ENCODE measurements around the gene GP2. TPM values are rescaled to one million over a fixed set of nuclear protein-coding genes. Genes with fewer than 3 reads are reported as not detected.
"Not testable (repeated sequence)": the region's sequence is repeated elsewhere in the genome, so short reads cannot be mapped to it uniquely, and the experiment has no call there.

Gene GP2
- total RNA-seq, 1 donor = not detected

DNA sequence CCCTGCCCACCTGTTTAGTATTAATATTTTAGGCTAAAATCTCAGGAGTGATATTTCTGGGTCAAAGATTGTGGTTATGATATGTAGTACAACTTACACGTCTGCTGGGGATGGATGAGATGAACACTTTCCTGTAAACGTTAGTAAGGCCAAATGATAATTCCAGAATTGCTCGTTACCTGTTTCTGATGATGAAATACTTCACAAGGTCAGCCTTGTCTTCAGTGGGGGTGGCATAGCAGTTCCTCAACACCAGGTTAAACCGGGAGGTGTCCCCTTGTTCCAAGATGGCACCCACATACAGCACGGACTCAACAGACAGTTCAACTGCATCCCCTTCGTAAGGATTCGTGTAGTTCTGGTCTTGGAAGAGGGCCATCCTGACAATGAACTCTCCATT is 9.3 kb downstream of the GP2 start:
- Histone ChIP-seq H3K4me3 (ENCODE audit: low read length) (no peak overlapping the region), H3K4me1 (ENCODE audit: insufficient read depth, low read length) (no peaks in the 10 kb centered on the region), H3K27me3 (ENCODE audit: insufficient read depth, low read length) (no peaks in the 10 kb centered on the region), H3K9me3 (ENCODE audit: low read depth, low read length) (no peaks in the 10 kb centered on the region)

DNA sequence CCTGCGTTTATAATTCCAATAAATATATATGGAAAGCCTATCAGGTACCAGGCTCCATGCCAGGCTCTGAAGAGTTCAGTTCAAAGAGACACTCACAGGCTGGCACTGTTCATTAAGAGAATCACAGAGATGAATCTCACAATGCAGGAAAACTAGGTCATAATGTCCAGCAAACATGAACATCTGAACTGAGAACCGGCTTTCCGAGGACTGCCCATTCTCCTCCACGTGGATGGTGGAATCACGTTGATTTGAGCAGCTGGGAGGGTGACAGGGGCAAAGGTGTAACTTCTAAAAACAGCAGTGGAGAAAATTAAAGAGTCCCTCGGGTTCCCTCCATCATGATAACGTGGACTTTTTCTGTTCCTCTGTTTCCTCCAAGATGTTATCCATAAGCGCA is 10.2 kb downstream of the GP2 start:
- Histone ChIP-seq H3K9me3 (ENCODE audit: low read depth, low read length) (no peaks in the 10 kb centered on the region), H3K27me3 (ENCODE audit: insufficient read depth, low read length) (no peaks in the 10 kb centered on the region), H3K4me3 (ENCODE audit: low read length) (no peak overlapping the region), H3K4me1 (ENCODE audit: insufficient read depth, low read length) (no peaks in the 10 kb centered on the region)

DNA sequence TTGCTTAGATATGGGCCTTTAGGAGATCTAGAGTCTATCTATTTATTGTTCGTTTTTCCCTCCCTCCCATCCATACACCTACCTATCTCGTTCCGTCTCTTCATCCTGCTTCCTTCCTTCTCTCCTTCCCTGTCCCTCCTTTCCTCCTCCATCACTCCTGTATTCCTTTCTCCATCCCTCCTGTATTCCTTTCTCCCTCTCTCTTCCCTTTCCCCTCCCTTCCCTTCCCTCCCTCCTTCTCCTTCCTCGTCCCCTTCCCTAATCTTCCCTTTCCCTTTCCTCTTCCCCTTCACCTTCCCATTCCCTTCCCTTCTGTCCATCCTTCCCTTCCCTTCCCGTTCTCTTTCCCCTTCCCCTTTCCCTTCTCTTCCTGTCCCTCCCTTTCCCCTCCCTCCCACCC is 10.6 kb downstream of the GP2 start:
- Histone ChIP-seq H3K27me3 (ENCODE audit: insufficient read depth, low read length) (no peaks in the 10 kb centered on the region), H3K4me1 (ENCODE audit: insufficient read depth, low read length) (no peaks in the 10 kb centered on the region), H3K4me3 (ENCODE audit: low read length) (no peak overlapping the region), H3K9me3 (ENCODE audit: low read depth, low read length) (no peaks in the 10 kb centered on the region)

DNA sequence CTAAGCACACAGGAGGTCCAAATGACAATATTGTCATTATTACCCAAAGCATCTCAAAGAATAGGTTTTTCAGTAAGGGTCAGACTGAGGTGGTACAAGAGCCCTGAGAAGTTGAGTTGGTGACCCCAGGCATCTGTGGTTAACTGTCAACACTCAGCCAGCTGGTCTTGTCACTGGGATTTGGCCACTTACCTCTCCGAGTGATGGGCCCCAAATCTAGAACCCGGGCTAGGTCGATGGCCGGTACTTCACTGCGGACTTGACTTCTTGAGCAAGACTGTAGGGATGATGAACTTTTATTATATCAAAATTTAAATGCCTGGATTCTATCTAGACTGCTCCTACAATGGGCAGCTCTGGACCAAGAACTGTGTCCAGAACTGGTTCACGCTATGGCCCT is 11.5 kb downstream of the GP2 start:
- Histone ChIP-seq H3K27me3 (ENCODE audit: insufficient read depth, low read length) (no peaks in the 10 kb centered on the region), H3K4me3 (ENCODE audit: low read length) (no peak overlapping the region), H3K4me1 (ENCODE audit: insufficient read depth, low read length) (no peaks in the 10 kb centered on the region), H3K9me3 (ENCODE audit: low read depth, low read length) (no peaks in the 10 kb centered on the region)

DNA sequence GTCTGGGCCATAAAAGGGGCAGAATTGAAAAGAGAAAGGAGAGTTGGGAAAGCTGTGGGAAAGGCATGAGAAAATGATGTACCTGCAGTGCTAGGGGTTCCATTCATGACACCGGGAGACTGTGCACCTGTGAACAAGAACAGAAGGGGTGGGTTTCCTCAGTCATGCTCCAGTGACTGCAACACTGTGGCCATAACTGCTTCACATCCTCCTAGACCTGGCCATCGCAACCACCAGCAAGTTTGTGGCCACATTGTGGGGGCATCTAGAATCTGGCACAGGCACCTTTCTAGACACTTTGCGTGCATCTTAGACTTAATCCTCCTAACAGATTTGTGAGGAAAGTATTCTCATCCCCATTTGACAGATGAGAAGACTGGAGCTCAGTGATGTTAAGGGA is 12.7 kb downstream of the GP2 start:
- no peaks in the 10 kb centered on the region for H3K9me3 ChIP-seq (ENCODE audit: low read depth, low read length)
- no peak overlapping the region for H3K4me3 ChIP-seq (ENCODE audit: low read length)
- no peaks in the 10 kb centered on the region for H3K4me1 ChIP-seq (ENCODE audit: insufficient read depth, low read length)
- H3K27me3 ChIP-seq (ENCODE audit: insufficient read depth, low read length) = no peaks in the 10 kb centered on the region

DNA sequence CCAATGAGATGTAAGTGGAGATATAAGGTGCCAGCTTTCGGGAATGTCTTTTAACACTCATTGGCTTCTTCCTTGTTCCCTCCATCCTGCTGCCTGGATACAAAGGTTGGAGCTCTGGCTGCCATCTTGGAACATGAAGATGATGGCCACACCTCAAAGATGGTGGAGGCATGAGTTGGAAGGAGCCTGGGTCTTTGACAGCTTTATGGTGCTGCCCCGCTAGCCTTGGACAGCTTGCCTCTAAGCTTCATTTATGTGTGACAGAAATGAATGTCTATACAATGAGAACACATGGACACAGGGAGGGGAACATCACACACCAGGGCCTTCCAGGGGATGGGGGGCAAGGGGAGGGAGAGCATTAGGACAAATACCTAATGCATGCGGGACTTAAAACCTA is 13.6 kb downstream of the GP2 start:
- no peaks in the 10 kb centered on the region for H3K27me3 ChIP-seq (ENCODE audit: insufficient read depth, low read length)
- no peaks in the 10 kb centered on the region for H3K4me1 ChIP-seq (ENCODE audit: insufficient read depth, low read length)
- no peaks in the 10 kb centered on the region for H3K9me3 ChIP-seq (ENCODE audit: low read depth, low read length)
- no peak overlapping the region for H3K4me3 ChIP-seq (ENCODE audit: low read length)

DNA sequence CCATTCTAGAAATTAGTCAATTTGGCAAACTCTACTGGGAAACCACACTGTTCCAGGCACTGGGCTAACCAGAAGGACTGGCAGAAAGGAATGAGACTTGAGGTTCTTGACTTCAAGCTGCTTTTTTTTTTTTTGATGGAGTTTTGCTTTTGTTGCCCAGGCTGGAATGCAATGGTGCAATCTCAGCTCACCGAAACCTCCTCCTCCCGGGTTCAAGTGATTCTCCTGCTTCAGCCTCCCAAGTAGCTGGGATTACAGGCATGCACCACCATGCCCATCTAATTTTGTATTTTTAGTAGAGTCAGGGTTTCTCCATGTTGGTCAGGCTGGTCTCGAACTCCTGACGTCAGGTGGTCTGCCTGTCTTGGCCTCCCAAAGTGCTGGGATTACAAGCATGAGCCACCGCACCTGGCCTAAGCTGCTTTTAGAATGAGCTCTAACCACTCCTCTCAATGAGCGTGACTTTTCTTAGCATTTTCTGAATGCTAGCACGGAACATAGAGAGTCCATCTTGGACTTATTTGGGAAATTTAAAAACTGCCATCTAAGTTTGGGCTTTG is 14.7 kb downstream of the GP2 start:
- H3K4me3 ChIP-seq (ENCODE audit: low read length); H3K27me3 ChIP-seq (ENCODE audit: insufficient read depth, low read length); H3K9me3 ChIP-seq (ENCODE audit: low read depth, low read length); H3K4me1 ChIP-seq (ENCODE audit: insufficient read depth, low read length): not testable (repeated sequence)

DNA sequence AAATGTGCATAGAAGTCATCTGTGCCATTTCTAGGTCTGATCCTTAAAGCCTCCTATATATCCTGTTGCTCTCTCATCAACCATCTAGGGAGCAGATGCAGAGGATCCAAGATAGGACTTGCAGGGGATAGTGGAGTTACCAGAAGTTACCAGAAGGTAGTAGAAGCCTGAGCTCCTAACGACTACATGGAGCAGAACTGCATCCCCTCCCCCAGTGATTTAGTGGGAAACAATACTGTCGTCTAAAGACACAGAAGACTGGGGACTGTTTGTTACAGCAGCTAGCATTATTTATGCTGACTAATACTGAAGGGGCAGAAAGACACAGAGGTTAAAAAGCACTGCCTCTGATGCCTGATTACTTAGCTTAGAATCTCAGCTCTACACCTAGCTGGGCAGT is 15.8 kb downstream of the GP2 start:
- Histone ChIP-seq H3K4me1 (ENCODE audit: insufficient read depth, low read length) (no peaks in the 10 kb centered on the region), H3K27me3 (ENCODE audit: insufficient read depth, low read length) (no peaks in the 10 kb centered on the region), H3K9me3 (ENCODE audit: low read depth, low read length) (no peaks in the 10 kb centered on the region), H3K4me3 (ENCODE audit: low read length) (no peak overlapping the region)

DNA sequence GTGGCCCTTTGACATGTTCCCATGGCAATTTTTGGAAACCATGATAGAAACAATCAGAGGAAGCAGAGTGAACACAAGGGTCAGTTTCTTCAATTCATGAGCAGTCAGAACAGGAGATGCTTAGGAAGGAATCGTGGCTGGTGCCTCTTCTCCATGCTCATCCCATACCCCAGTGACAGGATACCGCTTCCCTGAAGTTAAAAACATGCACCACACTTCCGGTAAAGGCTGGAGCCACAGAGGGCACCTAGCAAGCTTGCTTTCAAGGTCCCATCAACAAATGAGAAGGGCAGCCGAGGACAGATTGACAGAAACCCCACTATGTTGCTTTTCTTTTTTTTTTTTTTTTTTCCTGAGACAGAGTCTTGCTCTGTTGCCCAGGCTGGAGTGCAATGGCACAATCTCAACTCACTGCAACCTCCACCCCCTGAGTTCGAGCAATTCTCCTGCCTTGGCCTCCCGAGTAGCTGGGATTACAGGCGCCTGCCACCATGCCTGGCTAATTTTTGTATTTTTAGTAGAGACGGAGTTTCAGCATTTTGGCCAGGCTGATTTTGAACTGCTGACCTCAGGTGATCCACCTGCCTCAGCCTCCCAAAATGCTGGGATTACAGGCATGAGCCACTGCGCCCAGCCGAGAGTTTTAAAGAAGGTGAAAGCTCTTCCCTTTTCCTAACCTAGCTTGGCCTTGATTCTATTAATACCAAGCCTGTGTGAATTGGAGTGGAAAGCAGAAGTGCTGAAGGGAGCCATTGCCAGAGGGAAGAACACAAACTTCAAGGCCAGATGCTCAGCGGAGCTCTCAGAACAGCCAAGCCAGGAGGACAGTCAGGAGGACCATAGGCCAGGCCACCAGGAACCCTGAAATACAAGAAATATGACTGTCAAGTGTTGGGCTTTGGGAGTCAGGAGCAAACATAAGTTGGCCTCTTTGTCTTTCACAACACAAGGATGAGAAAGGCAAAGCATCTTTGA is 16.6 kb downstream of the GP2 start:
- H3K9me3 ChIP-seq (ENCODE audit: low read depth, low read length) = no peaks in the 10 kb centered on the region
- H3K27me3 ChIP-seq (ENCODE audit: insufficient read depth, low read length) = no peaks in the 10 kb centered on the region
- no peak overlapping the region for H3K4me3 ChIP-seq (ENCODE audit: low read length)
- no peaks in the 10 kb centered on the region for H3K4me1 ChIP-seq (ENCODE audit: insufficient read depth, low read length)

DNA sequence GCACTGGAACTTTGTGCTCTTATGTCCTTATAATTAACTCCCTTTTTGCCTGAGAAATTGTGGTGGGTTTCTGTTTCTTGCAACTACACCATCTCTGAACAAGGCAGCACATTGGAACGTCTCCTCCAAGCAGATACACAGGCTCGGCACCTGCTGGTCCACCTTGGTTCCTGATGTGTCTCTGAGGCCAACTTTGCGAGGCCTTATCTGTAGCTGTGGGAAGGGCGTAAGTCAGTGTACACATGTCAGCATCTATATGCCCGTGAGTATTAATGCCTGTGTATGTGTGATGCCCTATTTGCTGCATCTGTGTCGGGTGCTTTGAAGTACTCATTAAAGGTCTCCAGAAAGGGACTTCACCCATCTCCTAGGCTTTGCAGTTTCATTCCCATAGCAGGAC is 17.5 kb downstream of the GP2 start:
- H3K4me1 ChIP-seq (ENCODE audit: insufficient read depth, low read length) = no peaks in the 10 kb centered on the region
- H3K27me3 ChIP-seq (ENCODE audit: insufficient read depth, low read length) = no peaks in the 10 kb centered on the region
- H3K9me3 ChIP-seq (ENCODE audit: low read depth, low read length) = no peaks in the 10 kb centered on the region
- no peak overlapping the region for H3K4me3 ChIP-seq (ENCODE audit: low read length)

DNA sequence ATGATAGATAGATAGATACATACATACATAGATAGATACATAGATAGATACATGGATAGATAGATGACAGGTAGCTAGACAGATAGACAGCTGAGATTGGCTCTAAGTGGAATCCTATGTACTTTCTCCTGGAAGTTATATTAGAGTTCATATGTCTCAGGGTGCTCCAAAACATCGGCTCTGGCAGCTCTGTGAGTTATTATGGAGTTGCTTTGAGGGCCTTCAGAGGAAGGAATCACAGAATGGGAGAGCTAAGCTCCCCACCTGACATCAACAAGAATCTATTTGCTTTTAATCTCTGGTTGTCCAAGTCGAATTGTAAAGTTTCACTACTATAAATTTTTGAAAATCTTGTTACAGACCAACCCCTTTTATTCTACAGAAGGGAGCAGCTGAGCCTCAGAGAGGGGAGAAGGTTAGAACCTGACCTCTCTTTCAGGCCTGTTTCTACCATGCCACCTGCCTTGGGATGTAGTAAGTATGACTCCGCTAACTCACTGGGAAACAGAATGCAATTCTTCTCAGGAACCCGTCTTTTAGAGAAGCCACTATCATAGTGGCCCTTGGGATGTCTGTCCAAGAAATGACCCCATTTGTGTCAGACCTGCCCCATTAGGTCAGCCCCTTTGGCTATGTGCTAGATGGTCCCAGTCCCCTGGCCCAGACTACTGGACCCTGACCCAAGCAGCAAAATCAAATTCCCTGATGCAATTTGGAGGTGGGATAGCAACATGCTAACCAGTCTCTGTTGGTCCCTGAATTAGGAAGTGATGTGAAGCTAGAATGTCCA is 18.3 kb downstream of the GP2 start:
- Histone ChIP-seq H3K4me3 (ENCODE audit: low read length) (no peak overlapping the region), H3K9me3 (ENCODE audit: low read depth, low read length) (no peaks in the 10 kb centered on the region), H3K4me1 (ENCODE audit: insufficient read depth, low read length) (no peaks in the 10 kb centered on the region), H3K27me3 (ENCODE audit: insufficient read depth, low read length) (no peaks in the 10 kb centered on the region)

DNA sequence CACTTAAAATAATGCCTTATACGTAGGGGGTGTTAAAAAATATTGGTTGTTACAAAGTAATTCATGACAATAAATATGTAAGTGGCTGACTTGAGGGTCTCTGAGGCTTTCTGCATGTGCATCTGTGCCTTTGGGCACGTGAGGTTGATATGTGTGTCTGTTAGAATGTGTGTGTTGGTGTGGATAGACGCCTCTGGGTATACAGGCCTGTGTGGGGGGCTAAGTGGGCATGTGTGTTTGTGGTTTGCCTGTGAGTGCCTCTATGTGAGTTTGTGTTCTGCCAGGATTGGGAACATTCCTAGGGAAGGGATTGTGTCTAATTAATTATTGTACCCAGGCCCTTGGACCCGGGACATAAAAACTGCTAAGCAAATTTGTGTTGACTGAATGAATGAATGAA is 19.0 kb downstream of the GP2 start:
- Histone ChIP-seq H3K4me3 (ENCODE audit: low read length) (no peak overlapping the region), H3K9me3 (ENCODE audit: low read depth, low read length) (no peaks in the 10 kb centered on the region), H3K4me1 (ENCODE audit: insufficient read depth, low read length) (no peaks in the 10 kb centered on the region), H3K27me3 (ENCODE audit: insufficient read depth, low read length) (no peaks in the 10 kb centered on the region)

DNA sequence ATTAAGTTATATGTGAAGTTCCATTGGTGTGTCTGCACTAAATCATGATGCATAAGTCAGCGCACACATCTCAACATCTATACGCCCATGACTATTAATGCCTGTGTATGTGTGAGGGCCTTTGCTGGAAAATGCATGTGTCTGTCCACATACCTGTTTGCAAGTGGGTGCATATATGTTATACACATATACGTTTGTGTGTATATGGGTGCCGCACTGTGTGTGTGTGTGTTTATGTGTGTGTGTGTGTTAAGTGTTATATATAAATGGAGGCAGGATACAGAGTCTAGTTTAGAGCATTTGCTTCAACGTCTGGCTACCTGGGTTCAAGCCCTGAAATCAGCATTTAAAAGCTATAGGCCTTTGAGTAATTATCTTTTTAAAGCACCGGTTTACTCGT is 19.5 kb downstream of the GP2 start:
- Histone ChIP-seq H3K4me3 (ENCODE audit: low read length) (no peak overlapping the region), H3K9me3 (ENCODE audit: low read depth, low read length) (no peaks in the 10 kb centered on the region), H3K4me1 (ENCODE audit: insufficient read depth, low read length) (no peaks in the 10 kb centered on the region), H3K27me3 (ENCODE audit: insufficient read depth, low read length) (no peaks in the 10 kb centered on the region)

DNA sequence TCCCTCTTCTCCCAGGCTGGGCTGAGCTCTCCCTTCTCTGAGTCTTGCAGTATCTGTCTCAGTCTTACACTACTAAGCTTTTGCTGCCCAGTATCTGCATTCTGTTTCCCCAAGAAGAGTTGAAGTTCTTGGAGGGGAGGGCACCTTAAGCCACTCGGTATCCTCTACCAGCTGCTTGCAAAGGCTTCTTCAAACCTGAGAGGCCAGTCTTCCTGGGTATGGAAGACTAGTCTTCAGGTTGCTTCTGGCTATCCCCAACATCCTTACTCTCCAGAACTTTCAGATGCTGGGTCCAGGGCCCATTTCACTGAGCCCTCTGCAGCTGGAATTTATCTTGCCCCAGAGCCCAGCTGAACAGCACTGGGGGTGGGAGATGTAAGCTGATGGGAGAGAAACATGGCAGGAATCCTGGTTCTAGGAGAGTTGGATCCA is 20.1 kb downstream of the GP2 start:
- Histone ChIP-seq H3K27me3 (ENCODE audit: insufficient read depth, low read length) (no peaks in the 10 kb centered on the region), H3K4me1 (ENCODE audit: insufficient read depth, low read length) (no peaks in the 10 kb centered on the region), H3K9me3 (ENCODE audit: low read depth, low read length) (no peaks in the 10 kb centered on the region), H3K4me3 (ENCODE audit: low read length) (no peak overlapping the region)

DNA sequence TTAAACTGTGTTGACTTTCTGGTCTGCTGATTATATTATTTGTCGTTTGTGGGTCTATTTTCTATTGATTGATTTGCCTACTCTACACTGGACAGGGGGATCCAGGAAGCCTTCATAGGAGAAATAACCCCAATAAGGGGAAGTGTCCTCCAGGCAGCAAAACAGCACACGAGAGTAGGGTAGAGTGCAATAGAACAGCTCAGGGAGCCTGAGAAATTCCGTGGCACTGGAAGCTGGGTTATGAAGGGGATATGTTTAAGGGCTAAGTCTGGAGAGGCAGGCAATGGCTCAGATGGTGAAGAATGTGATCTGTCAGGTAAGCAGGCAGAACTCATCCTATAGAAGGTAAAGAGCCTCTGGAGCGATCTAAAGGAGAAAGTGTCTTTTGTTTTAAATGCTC is 20.9 kb downstream of the GP2 start:
- Histone ChIP-seq H3K4me3 (ENCODE audit: low read length) (no peak overlapping the region), H3K4me1 (ENCODE audit: insufficient read depth, low read length) (no peaks in the 10 kb centered on the region), H3K27me3 (ENCODE audit: insufficient read depth, low read length) (no peaks in the 10 kb centered on the region)

More for the DNA sequence above, 20.9 kb downstream of the GP2 start:
- no peaks in the 10 kb centered on the region for H3K9me3 ChIP-seq (ENCODE audit: low read depth, low read length)

Measured in mononuclear cell (primary cell).